Right lobe of liver (tissue), 6 donors: ENCODE measurements around the gene EPS8L1. TPM values are rescaled to one million over a fixed set of nuclear protein-coding genes. Genes with fewer than 3 reads are reported as not detected.

Source experiments
- ATAC-seq, 4 donors: fragments of 200-7000 bp; cut with Tn5 transposase; one replicate each; pipeline ENCODE4 v1.9.1; 2020; ENCODE audit warnings: mild to moderate bottlenecking in 4 of 4, moderate library complexity in 4 of 4
- DNase-seq, 3 donors: peaks; one replicate each; pipeline ENCODE4 v3.0.0-alpha.2; 2020
- H3K27ac ChIP-seq, 3 donors: fragments of 200-600 bp; one replicate each; pipeline ENCODE4 v1.8.0; 2022
- H3K27me3 ChIP-seq, 2 donors: fragments of 200-600 bp; one replicate each; pipeline ENCODE4 v1.8.0; 2022
- H3K36me3 ChIP-seq, 4 donors: fragments of 200-600 bp; sonication (generic) in 1 of 4; one replicate each; pipeline versions ENCODE4 v1.5.1 to v1.8.0; 2017 to 2022; ENCODE audit warnings: control low read depth in 1 of 4
- H3K4me1 ChIP-seq, 4 donors: fragments of 200-600 bp; sonication (generic) in 1 of 4; one replicate each; pipeline versions ENCODE4 v1.5.1 to v1.8.0; 2017 to 2022; ENCODE audit warnings: control low read depth in 1 of 4
- H3K4me3 ChIP-seq, 3 donors: fragments of 200-600 bp; one replicate each; pipeline ENCODE4 v1.8.0; 2022
- H3K9me3 ChIP-seq, 4 donors: fragments of 200-600 bp; sonication (generic) in 1 of 4; one replicate each; pipeline versions ENCODE4 v1.5.1 to v1.8.0; 2017 to 2022; ENCODE audit warnings: control low read depth in 1 of 4
- CTCF ChIP-seq, 4 donors: fragments of 200-600 bp in 3 of 4; fragments of 450-650 bp in 1 of 4; IDR thresholded peaks; one replicate each; pipeline versions ENCODE4 v1.5.1 to v1.8.0; 2016 to 2022; ENCODE audit warnings: antibody characterized with exemption in 4 of 4, mild to moderate bottlenecking in 2 of 4
- POLR2A ChIP-seq: fragments of 450-650 bp; IDR thresholded peaks from one replicate; pipeline ENCODE4 v1.6.1; 2017; ENCODE audit warnings: antibody characterized with exemption, mild to moderate bottlenecking
- WGBS: methylation state at CpG from one replicate; pipeline ENCODE4 v1.1.6; 2018; ENCODE audit warnings: low coverage, low lambda C conversion rate; ENCODE audit not compliant: insufficient coverage; ENCODE audit errors: missing lambda C conversion rate; 5-methylcytosine and 5-hydroxymethylcytosine counted together
- intact Hi-C, 2 donors: fragments of 100-400 bp; cut with DNase I; formaldehyde crosslinking; loops; one replicate each; pipeline versions ENCODE4 v1.11.2 to v1.14.1; 2022
- total RNA-seq, 6 experiments: library from RNA; depleted of rRNA in 2 of 6; stranded (reverse); fragments of >200 nt in 2 of 6; fragmentation: NEBNext Ultra II Directional in 3 of 6; extraction: Animal tissue kit (Norgen Biotek cat#: 25700) in 3 of 6; gene quantifications; one replicate each; pipeline versions ENCODE4 v1.1.0 to v1.2.4, GENCODE V29; 2016 to 2023
- donor health status: DM: no; HTN: yes; CAD: no.
- donor health status: DM: no; HTN: no; CAD: no.
- donor health status: DM: no; HTN: no; CAD: no.
- donor health status: DM: no; HTN: yes; CAD: no.
- donor health status: DM: no; HTN: yes; CAD: no.

EPS8L1 gene
- total RNA-seq, 6 experiments from 2014 or later = 0.49 to 2.4 (median 1.2) TPM

GRCh38 chr19:55099557-55100506, 24.2 kb downstream of the EPS8L1 start:
- DNase-seq (no peak), ATAC-seq (no peak)
- H3K27me3 ChIP-seq = no peaks in the 10 kb centered on the region
- intact Hi-C loops = no loop called here
- H3K27ac ChIP-seq = no peak overlapping the region
- WGBS = 62% methylated on average over 8 of the region's 27 CpGs
- H3K36me3 ChIP-seq = peaks cover 0 to 30% (median 9%) of the 10 kb centered on the region in 4 donors
- no peaks in the 10 kb centered on the region for H3K4me1 ChIP-seq
- no peaks in the 10 kb centered on the region for H3K9me3 ChIP-seq
- TF ChIP-seq POLR2A = no peak
- TF ChIP-seq CTCF (IDR thresholded peaks at IDR 0.05) = no peak
- no peak overlapping the region for H3K4me3 ChIP-seq

GRCh38 chr19:55101261-55101660, 25.6 kb downstream of the EPS8L1 start:
- TF ChIP-seq CTCF (IDR thresholded peaks at IDR 0.05) = no peak
- TF ChIP-seq POLR2A = no peak
- peaks cover 0 to 25% (median 8%) of the 10 kb centered on the region in 4 donors for H3K36me3 ChIP-seq
- DNase-seq = no peak
- no peak overlapping the region for H3K27ac ChIP-seq
- no peaks in the 10 kb centered on the region for H3K4me1 ChIP-seq
- 80% methylated on average over 8 of the region's 10 CpGs for WGBS
- no peaks in the 10 kb centered on the region for H3K9me3 ChIP-seq
- ATAC-seq = no peak
- no peaks in the 10 kb centered on the region for H3K27me3 ChIP-seq
- H3K4me3 ChIP-seq = no peak overlapping the region
- intact Hi-C loops = no loop called here

- DNase-seq = no peak
- Histone ChIP-seq H3K9me3 (no peaks in the 10 kb centered on the region), H3K4me1 (no peaks in the 10 kb centered on the region), H3K36me3 (peaks cover 0 to 25% (median 8%) of the 10 kb centered on the region in 4 donors), H3K27me3 (no peaks in the 10 kb centered on the region), H3K4me3 (no peak overlapping the region), H3K27ac (no peak overlapping the region)
- intact Hi-C loops = no loop called here
- TF ChIP-seq POLR2A (no peak), CTCF (IDR thresholded peaks at IDR 0.05) (no peak)
- 100% methylated on average over 1 of the region's 9 CpGs for WGBS
- ATAC-seq = no peak
Measured at GRCh38 chr19:55103190-55103589, 27.5 kb downstream of the EPS8L1 start.

GRCh38 chr19:55105237-55105636, 29.6 kb downstream of the EPS8L1 start:
- no CpG with 5 or more reads among the region's 2 CpGs for WGBS
- Histone ChIP-seq H3K27ac (no peak overlapping the region), H3K4me1 (no peaks in the 10 kb centered on the region), H3K4me3 (no peak overlapping the region), H3K9me3 (no peaks in the 10 kb centered on the region), H3K27me3 (no peaks in the 10 kb centered on the region), H3K36me3 (peaks cover 0 to 15% (median 8%) of the 10 kb centered on the region in 4 donors)
- intact Hi-C loops = no loop called here
- ATAC-seq (no peak), DNase-seq (no peak)
- no peak for TF ChIP-seq POLR2A
- no peak for TF ChIP-seq CTCF (IDR thresholded peaks at IDR 0.05)
